ENCODE results near the gene C12orf50.
"Not testable (repeated sequence)": the region's sequence is repeated elsewhere in the genome, so short reads cannot be mapped to it uniquely, and the experiment has no call there.

Gene C12orf50

GRCh38 chr12:87985069-87985675 lies 44.0 kb downstream of the C12orf50 start:
- no peak for DNase-seq

- DNase-seq, result no peak
Measured at GRCh38 chr12:87982208-87982607, 47.0 kb downstream of the C12orf50 start.

- no peak for DNase-seq
Measured at GRCh38 chr12:87981495-87981894, 47.7 kb downstream of the C12orf50 start.

- no peak for DNase-seq
Measured at GRCh38 chr12:87975879-87976278, 53.3 kb downstream of the C12orf50 start.

GRCh38 chr12:87967871-87968270 lies 61.3 kb downstream of the C12orf50 start:
- DNase-seq, result no peak

GRCh38 chr12:87960566-87960965 lies 68.6 kb downstream of the C12orf50 start:
- no peak for DNase-seq

GRCh38 chr12:87954028-87954427 lies 75.2 kb downstream of the C12orf50 start:
- not testable (repeated sequence) for DNase-seq

- no peak for DNase-seq
Measured at GRCh38 chr12:87953256-87953860, 75.8 kb downstream of the C12orf50 start.

GRCh38 chr12:87952850-87953249 lies 76.4 kb downstream of the C12orf50 start:
- no peak for DNase-seq

- DNase-seq, result no peak
Measured at GRCh38 chr12:87952223-87952622, 77.0 kb downstream of the C12orf50 start.

- DNase-seq, result no peak
Measured at GRCh38 chr12:87943762-87944161, 85.4 kb downstream of the C12orf50 start.

- DNase-seq, result no peak
Measured at GRCh38 chr12:87943023-87943422, 86.2 kb downstream of the C12orf50 start.

- DNase-seq, result no peak
Measured at GRCh38 chr12:87939182-87939581, 90.0 kb downstream of the C12orf50 start.

- DNase-seq, result no peak
Measured at GRCh38 chr12:87935216-87935615, 94.0 kb downstream of the C12orf50 start.

GRCh38 chr12:87933991-87934390 lies 95.2 kb downstream of the C12orf50 start:
- no peak for DNase-seq

- no peak for DNase-seq
Measured at GRCh38 chr12:87931812-87932211, 97.4 kb downstream of the C12orf50 start.

- no peak for DNase-seq
Measured at GRCh38 chr12:87930627-87931026, 98.6 kb downstream of the C12orf50 start.

Data from activated CD4-positive, alpha-beta T cell treated with anti-CD3 and anti-CD28 coated beads, Interleukin-2, amount 50 U/mL, for 1 hour (primary cell).